WTC11 (cell line): ENCODE results near the gene SP140. TPM values are rescaled to one million over a fixed set of nuclear protein-coding genes. Genes with fewer than 3 reads are reported as not detected.

Source experiments
- ATAC-seq: fragments of 200-7000 bp; cut with Tn5 transposase; 2 replicates; pipeline ENCODE4 v1.10.0; 2021; ENCODE audit warnings: mild to moderate bottlenecking, moderate library complexity
- CTCF ChIA-PET: fragments of 300-600 bp; sonication (Branson Sonifier 250); formaldehyde crosslinking; loops from one replicate; lab custom pipeline; 2021; ENCODE audit warnings: antibody characterized with exemption; lab: Charles Lee
- POLR2A ChIA-PET: fragments of 350-600 bp; sonication (Branson Sonifier 250); formaldehyde crosslinking; loops from one replicate; lab custom pipeline; 2021; ENCODE audit warnings: antibody characterized with exemption; lab: Charles Lee
- DNase-seq: peaks from one replicate; pipeline ENCODE4 v3.0.0; 2021; ENCODE audit warnings: low spot score
- H3K27ac Mint-ChIP-seq: 2 replicates; pipeline ENCODE4 v1.8.0; 2021; ENCODE audit warnings: mixed read lengths
- H3K27me3 Mint-ChIP-seq: 2 replicates; pipeline ENCODE4 v1.8.0; 2021; ENCODE audit warnings: low read depth, mild to moderate bottlenecking, moderate library complexity, mixed read lengths
- H3K36me3 Mint-ChIP-seq: 2 replicates; pipeline ENCODE4 v1.8.0; 2021; ENCODE audit warnings: mixed read lengths
- H3K4me1 Mint-ChIP-seq: 2 replicates; pipeline ENCODE4 v1.8.0; 2022; ENCODE audit warnings: mixed read lengths
- H3K4me3 Mint-ChIP-seq: 2 replicates; pipeline ENCODE4 v1.8.0; 2021; ENCODE audit warnings: mild to moderate bottlenecking, moderate library complexity, mixed read lengths
- H3K9me3 Mint-ChIP-seq: 2 replicates; pipeline ENCODE4 v1.8.0; 2021; ENCODE audit warnings: mixed read lengths
- CREB1 ChIP-seq: sonication (generic); formaldehyde crosslinking; IDR thresholded peaks from 2 replicates; pipeline ENCODE4 v1.8.0; 2023; ENCODE audit warnings: mild to moderate bottlenecking, missing genetic modification reagents
- CREM ChIP-seq: sonication (generic); formaldehyde crosslinking; IDR thresholded peaks from 2 replicates; pipeline ENCODE4 v1.8.1; 2022; ENCODE audit warnings: mild to moderate bottlenecking, missing genetic modification reagents, moderate library complexity
- ELF4 ChIP-seq: sonication (generic); formaldehyde crosslinking; IDR thresholded peaks from 2 replicates; pipeline ENCODE4 v1.8.1; 2022; ENCODE audit warnings: low read depth, mild to moderate bottlenecking, moderate library complexity, missing genetic modification reagents
- GABPB1 ChIP-seq: sonication (generic); formaldehyde crosslinking; IDR thresholded peaks from 2 replicates; pipeline ENCODE4 v1.8.1; 2023; ENCODE audit warnings: mild to moderate bottlenecking, missing genetic modification reagents
- IRF2 ChIP-seq: sonication (generic); formaldehyde crosslinking; IDR thresholded peaks from 2 replicates; pipeline ENCODE4 v1.8.0; 2022; ENCODE audit warnings: low read depth, missing genetic modification reagents, borderline replicate concordance
- JAZF1 ChIP-seq: fragments of 250-450 bp; sonication (Bioruptor Pico); IDR thresholded peaks from 2 replicates; pipeline ENCODE4 v1.9.0; 2021; ENCODE audit warnings: moderate library complexity, mild to moderate bottlenecking, inconsistent platforms
- NR1H2 ChIP-seq: sonication (generic); formaldehyde crosslinking; IDR thresholded peaks from 2 replicates; pipeline ENCODE4 v1.9.0; 2021; ENCODE audit warnings: mild to moderate bottlenecking, moderate library complexity, missing genetic modification reagents
- SMAD4 ChIP-seq: sonication (generic); formaldehyde crosslinking; IDR thresholded peaks from 2 replicates; pipeline ENCODE4 v1.8.0; 2022; ENCODE audit warnings: mild to moderate bottlenecking, missing genetic modification reagents
- TEAD1 ChIP-seq: sonication (generic); formaldehyde crosslinking; IDR thresholded peaks from 2 replicates; pipeline ENCODE4 v1.8.0; 2022; ENCODE audit warnings: mild to moderate bottlenecking, missing genetic modification reagents
- ZNF396 ChIP-seq: fragments of 250-450 bp; sonication (Bioruptor Pico); IDR thresholded peaks from 2 replicates; pipeline ENCODE4 v1.8.0; 2021; ENCODE audit warnings: mild to moderate bottlenecking, moderate library complexity, borderline replicate concordance
- ZNF671 ChIP-seq: fragments of 250-450 bp; sonication (Bioruptor Pico); IDR thresholded peaks from 2 replicates; pipeline ENCODE4 v1.8.0; 2021; ENCODE audit warnings: mild to moderate bottlenecking
- total RNA-seq: library from RNA; stranded (reverse); gene quantifications from 3 replicates; pipeline ENCODE4 v1.2.3, GENCODE V29; 2021
- TF ChIP-seq, protein P1 (sequence below): sonication (generic); formaldehyde crosslinking; IDR thresholded peaks from 2 replicates; pipeline ENCODE4 v1.8.0; 2022; ENCODE audit warnings: missing genetic modification reagents
- TF ChIP-seq, protein P2 (sequence below): sonication (generic); formaldehyde crosslinking; IDR thresholded peaks from 2 replicates; pipeline ENCODE4 v1.8.0; 2022; ENCODE audit warnings: mild to moderate bottlenecking, missing genetic modification reagents
- TF ChIP-seq, protein P3 (sequence below): sonication (generic); formaldehyde crosslinking; IDR thresholded peaks from 2 replicates; pipeline ENCODE4 v1.8.1; 2023; ENCODE audit warnings: mild to moderate bottlenecking, missing genetic modification reagents
- TF ChIP-seq, protein P4 (sequence below): sonication (generic); formaldehyde crosslinking; IDR thresholded peaks from 2 replicates; pipeline ENCODE4 v1.8.0; 2023; ENCODE audit warnings: missing genetic modification reagents, mild to moderate bottlenecking, borderline replicate concordance
- TF ChIP-seq, protein P5 (sequence below): sonication (generic); formaldehyde crosslinking; IDR thresholded peaks from 2 replicates; pipeline ENCODE4 v1.8.1; 2022; ENCODE audit warnings: mild to moderate bottlenecking, missing genetic modification reagents, moderate library complexity, borderline replicate concordance

SP140 gene
- total RNA-seq, 1 experiment from 2014 or later = 0.66 TPM

DNA sequence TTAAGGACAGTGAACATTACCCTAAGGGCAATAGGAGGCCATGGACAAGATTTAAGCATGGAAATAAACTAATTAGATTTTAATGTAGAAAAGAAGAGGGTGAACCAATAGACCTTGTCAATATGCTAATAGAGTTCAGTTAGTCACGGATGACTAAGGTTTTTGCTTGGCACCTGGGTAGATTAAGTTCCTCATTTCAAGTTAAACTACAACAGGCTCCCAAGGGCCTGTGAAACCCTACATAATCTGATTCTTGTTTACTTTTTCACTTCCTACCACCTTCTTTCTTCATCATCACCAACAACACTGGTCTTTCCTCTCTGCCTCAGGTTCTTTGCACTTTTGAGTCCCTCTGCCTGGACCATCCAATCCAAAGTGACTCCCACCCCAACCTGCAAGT is 20.5 kb upstream of the SP140 start:
- DNase-seq (no peak), ATAC-seq (no peak)
- no peak for TF ChIP-seq NR1H2 (CRISPR knock-in tag)
- TF ChIP-seq ZNF396 (CRISPR knock-in tag) = no peak
- TF ChIP-seq, protein P1, sequence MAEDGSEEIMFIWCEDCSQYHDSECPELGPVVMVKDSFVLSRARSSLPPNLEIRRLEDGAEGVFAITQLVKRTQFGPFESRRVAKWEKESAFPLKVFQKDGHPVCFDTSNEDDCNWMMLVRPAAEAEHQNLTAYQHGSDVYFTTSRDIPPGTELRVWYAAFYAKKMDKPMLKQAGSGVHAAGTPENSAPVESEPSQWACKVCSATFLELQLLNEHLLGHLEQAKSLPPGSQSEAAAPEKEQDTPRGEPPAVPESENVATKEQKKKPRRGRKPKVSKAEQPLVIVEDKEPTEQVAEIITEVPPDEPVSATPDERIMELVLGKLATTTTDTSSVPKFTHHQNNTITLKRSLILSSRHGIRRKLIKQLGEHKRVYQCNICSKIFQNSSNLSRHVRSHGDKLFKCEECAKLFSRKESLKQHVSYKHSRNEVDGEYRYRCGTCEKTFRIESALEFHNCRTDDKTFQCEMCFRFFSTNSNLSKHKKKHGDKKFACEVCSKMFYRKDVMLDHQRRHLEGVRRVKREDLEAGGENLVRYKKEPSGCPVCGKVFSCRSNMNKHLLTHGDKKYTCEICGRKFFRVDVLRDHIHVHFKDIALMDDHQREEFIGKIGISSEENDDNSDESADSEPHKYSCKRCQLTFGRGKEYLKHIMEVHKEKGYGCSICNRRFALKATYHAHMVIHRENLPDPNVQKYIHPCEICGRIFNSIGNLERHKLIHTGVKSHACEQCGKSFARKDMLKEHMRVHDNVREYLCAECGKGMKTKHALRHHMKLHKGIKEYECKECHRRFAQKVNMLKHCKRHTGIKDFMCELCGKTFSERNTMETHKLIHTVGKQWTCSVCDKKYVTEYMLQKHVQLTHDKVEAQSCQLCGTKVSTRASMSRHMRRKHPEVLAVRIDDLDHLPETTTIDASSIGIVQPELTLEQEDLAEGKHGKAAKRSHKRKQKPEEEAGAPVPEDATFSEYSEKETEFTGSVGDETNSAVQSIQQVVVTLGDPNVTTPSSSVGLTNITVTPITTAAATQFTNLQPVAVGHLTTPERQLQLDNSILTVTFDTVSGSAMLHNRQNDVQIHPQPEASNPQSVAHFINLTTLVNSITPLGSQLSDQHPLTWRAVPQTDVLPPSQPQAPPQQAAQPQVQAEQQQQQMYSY (CRISPR knock-in tag) = no peak
- TF ChIP-seq, protein P2, sequence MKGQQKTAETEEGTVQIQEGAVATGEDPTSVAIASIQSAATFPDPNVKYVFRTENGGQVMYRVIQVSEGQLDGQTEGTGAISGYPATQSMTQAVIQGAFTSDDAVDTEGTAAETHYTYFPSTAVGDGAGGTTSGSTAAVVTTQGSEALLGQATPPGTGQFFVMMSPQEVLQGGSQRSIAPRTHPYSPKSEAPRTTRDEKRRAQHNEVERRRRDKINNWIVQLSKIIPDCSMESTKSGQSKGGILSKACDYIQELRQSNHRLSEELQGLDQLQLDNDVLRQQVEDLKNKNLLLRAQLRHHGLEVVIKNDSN (CRISPR knock-in tag) = no peak
- no peak for TF ChIP-seq ZNF671 (CRISPR knock-in tag)
- TF ChIP-seq, protein P3, sequence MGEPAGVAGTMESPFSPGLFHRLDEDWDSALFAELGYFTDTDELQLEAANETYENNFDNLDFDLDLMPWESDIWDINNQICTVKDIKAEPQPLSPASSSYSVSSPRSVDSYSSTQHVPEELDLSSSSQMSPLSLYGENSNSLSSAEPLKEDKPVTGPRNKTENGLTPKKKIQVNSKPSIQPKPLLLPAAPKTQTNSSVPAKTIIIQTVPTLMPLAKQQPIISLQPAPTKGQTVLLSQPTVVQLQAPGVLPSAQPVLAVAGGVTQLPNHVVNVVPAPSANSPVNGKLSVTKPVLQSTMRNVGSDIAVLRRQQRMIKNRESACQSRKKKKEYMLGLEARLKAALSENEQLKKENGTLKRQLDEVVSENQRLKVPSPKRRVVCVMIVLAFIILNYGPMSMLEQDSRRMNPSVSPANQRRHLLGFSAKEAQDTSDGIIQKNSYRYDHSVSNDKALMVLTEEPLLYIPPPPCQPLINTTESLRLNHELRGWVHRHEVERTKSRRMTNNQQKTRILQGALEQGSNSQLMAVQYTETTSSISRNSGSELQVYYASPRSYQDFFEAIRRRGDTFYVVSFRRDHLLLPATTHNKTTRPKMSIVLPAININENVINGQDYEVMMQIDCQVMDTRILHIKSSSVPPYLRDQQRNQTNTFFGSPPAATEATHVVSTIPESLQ (CRISPR knock-in tag) = no peak
- TF ChIP-seq GABPB1 (CRISPR knock-in tag) = no peak
- no peak for TF ChIP-seq SMAD4
- TF ChIP-seq IRF2 (CRISPR knock-in tag) = no peak
- TF ChIP-seq, protein P4, sequence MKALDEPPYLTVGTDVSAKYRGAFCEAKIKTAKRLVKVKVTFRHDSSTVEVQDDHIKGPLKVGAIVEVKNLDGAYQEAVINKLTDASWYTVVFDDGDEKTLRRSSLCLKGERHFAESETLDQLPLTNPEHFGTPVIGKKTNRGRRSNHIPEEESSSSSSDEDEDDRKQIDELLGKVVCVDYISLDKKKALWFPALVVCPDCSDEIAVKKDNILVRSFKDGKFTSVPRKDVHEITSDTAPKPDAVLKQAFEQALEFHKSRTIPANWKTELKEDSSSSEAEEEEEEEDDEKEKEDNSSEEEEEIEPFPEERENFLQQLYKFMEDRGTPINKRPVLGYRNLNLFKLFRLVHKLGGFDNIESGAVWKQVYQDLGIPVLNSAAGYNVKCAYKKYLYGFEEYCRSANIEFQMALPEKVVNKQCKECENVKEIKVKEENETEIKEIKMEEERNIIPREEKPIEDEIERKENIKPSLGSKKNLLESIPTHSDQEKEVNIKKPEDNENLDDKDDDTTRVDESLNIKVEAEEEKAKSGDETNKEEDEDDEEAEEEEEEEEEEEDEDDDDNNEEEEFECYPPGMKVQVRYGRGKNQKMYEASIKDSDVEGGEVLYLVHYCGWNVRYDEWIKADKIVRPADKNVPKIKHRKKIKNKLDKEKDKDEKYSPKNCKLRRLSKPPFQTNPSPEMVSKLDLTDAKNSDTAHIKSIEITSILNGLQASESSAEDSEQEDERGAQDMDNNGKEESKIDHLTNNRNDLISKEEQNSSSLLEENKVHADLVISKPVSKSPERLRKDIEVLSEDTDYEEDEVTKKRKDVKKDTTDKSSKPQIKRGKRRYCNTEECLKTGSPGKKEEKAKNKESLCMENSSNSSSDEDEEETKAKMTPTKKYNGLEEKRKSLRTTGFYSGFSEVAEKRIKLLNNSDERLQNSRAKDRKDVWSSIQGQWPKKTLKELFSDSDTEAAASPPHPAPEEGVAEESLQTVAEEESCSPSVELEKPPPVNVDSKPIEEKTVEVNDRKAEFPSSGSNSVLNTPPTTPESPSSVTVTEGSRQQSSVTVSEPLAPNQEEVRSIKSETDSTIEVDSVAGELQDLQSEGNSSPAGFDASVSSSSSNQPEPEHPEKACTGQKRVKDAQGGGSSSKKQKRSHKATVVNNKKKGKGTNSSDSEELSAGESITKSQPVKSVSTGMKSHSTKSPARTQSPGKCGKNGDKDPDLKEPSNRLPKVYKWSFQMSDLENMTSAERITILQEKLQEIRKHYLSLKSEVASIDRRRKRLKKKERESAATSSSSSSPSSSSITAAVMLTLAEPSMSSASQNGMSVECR (CRISPR knock-in tag) = no peak
- no peak for TF ChIP-seq ELF4
- no peak for TF ChIP-seq CREB1 (CRISPR knock-in tag)
- TF ChIP-seq CREM = no peak
- TF ChIP-seq, protein P5, sequence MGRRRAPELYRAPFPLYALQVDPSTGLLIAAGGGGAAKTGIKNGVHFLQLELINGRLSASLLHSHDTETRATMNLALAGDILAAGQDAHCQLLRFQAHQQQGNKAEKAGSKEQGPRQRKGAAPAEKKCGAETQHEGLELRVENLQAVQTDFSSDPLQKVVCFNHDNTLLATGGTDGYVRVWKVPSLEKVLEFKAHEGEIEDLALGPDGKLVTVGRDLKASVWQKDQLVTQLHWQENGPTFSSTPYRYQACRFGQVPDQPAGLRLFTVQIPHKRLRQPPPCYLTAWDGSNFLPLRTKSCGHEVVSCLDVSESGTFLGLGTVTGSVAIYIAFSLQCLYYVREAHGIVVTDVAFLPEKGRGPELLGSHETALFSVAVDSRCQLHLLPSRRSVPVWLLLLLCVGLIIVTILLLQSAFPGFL = no peak
- no peak for TF ChIP-seq JAZF1 (CRISPR knock-in tag)
- TF ChIP-seq TEAD1 (CRISPR knock-in tag) = no peak
- H3K9me3 Mint-ChIP-seq = peaks cover 12% of the 10 kb centered on the region; the same call in 1 of the 2 replicates
- H3K27ac Mint-ChIP-seq = no peak overlapping the region
- no peaks in the 10 kb centered on the region for H3K27me3 Mint-ChIP-seq
- POLR2A ChIA-PET = no interaction called here
- H3K4me3 Mint-ChIP-seq = no peak overlapping the region
- no peaks in the 10 kb centered on the region for H3K4me1 Mint-ChIP-seq
- CTCF ChIA-PET = no interaction called here
- peaks cover 7% of the 10 kb centered on the region for H3K36me3 Mint-ChIP-seq
